Effector memory CD4-positive, alpha-beta T cell (primary cell): ENCODE measurements around the gene CPAMD8.

ENCODE experiments used
- DNase-seq, 3 donors: peaks; one replicate each; pipeline ENCODE4 v3.0.0-alpha.2; 2020
- H3K27ac ChIP-seq: 2 replicates; pipeline ENCODE4 v1.7.0; 2013; ENCODE audit warnings: mild to moderate bottlenecking, low read length, moderate library complexity; ENCODE audit not compliant: insufficient read depth, poor library complexity, severe bottlenecking
- H3K27me3 ChIP-seq: replicated peaks from 2 replicates; pipeline ENCODE4 v1.7.0; 2013; ENCODE audit warnings: mild to moderate bottlenecking, low read length; ENCODE audit not compliant: insufficient read depth, control insufficient read depth, poor library complexity, severe bottlenecking
- H3K36me3 ChIP-seq: 2 replicates; pipeline ENCODE4 v1.7.0; 2013; ENCODE audit warnings: mild to moderate bottlenecking, low read length, moderate library complexity; ENCODE audit not compliant: control insufficient read depth, insufficient read depth
- H3K4me1 ChIP-seq: 2 replicates; pipeline ENCODE4 v1.7.0; 2013; ENCODE audit warnings: low read length, mild to moderate bottlenecking; ENCODE audit not compliant: control insufficient read depth, insufficient read depth, poor library complexity, severe bottlenecking
- H3K4me3 ChIP-seq: 2 replicates; pipeline ENCODE4 v1.7.0; 2013; ENCODE audit warnings: low read length, low read depth, mild to moderate bottlenecking; ENCODE audit not compliant: insufficient read depth, poor library complexity, severe bottlenecking
- H3K9me3 ChIP-seq: 2 replicates; pipeline ENCODE4 v1.7.0; 2013; ENCODE audit warnings: mild to moderate bottlenecking, low read length, moderate library complexity; ENCODE audit not compliant: control insufficient read depth
- total RNA-seq, 3 donors: gene quantifications; one replicate each; lab custom pipeline; 2026; lab: John Stamatoyannopoulos, UW

CPAMD8 gene
- total RNA-seq = 1.0 to 5.0 (median 2.2) reads per million in 3 donors

GRCh38 chr19:17026706-17027534 is at the start of gene CPAMD8:
CPAMD8 (minus strand) TSS chr19:17026810; CDS start chr19:17026642, 168 bp downstream.
- no peak within 1 kb of the TSS for H3K27ac ChIP-seq
- peaks cover 10% of the 10 kb centered on the region for H3K27me3 ChIP-seq
- H3K9me3 ChIP-seq = no peaks in the 10 kb centered on the region
- DNase-seq = no peak
- H3K4me3 ChIP-seq = peak within 1 kb of the TSS; percentile 44
- peaks cover 7% of the 10 kb centered on the region for H3K4me1 ChIP-seq
- no peaks in the 10 kb centered on the region for H3K36me3 ChIP-seq

- no peaks in the 10 kb centered on the region for H3K9me3 ChIP-seq
- H3K27ac ChIP-seq = peak overlapping the region; percentile 76
- peaks cover 34% of the 10 kb centered on the region for H3K4me1 ChIP-seq
- H3K4me3 ChIP-seq = peak overlapping the region; percentile 92
- peak; percentile 34 to 46 (median 37) for DNase-seq
- H3K36me3 ChIP-seq = peaks cover 13% of the 10 kb centered on the region
- H3K27me3 ChIP-seq = no peaks in the 10 kb centered on the region
Measured at GRCh38 chr19:17075864-17076542, 49.4 kb upstream of the CPAMD8 start.

- Histone ChIP-seq H3K9me3 (no peaks in the 10 kb centered on the region), H3K27me3 (no peaks in the 10 kb centered on the region), H3K4me1 (peaks cover 31% of the 10 kb centered on the region), H3K27ac (peak within 1 kb of the TSS; percentile 85), H3K36me3 (peaks cover 15% of the 10 kb centered on the region), H3K4me3 (peak within 1 kb of the TSS; percentile 92)
- peak; percentile 99 to 100 (median 100) for DNase-seq
Measured at GRCh38 chr19:17075035-17075863, 48.6 kb upstream of the CPAMD8 start, which contains the start of the genes HAUS8 and MYO9B. HAUS8 (minus strand) TSS chr19:17075452; CDS start chr19:17075422, 30 bp downstream. MYO9B (plus strand) TSS chr19:17075777; CDS start chr19:17101718, 25,941 bp downstream.

- peaks cover 15% of the 10 kb centered on the region for H3K36me3 ChIP-seq
- H3K27ac ChIP-seq = peak overlapping the region; percentile 85
- H3K27me3 ChIP-seq = no peaks in the 10 kb centered on the region
- peaks cover 28% of the 10 kb centered on the region for H3K4me1 ChIP-seq
- peak overlapping the region; percentile 87 for H3K4me3 ChIP-seq
- no peak for DNase-seq
- H3K9me3 ChIP-seq = no peaks in the 10 kb centered on the region
Measured at GRCh38 chr19:17074634-17075034, 48.0 kb upstream of the CPAMD8 start.

GRCh38 chr19:17073869-17074633 is 47.4 kb upstream of the CPAMD8 start:
- DNase-seq = no peak
- H3K36me3 ChIP-seq = peaks cover 15% of the 10 kb centered on the region
- H3K4me1 ChIP-seq = peaks cover 23% of the 10 kb centered on the region

GRCh38 chr19:17070912-17071311 is 44.3 kb upstream of the CPAMD8 start:
- Histone ChIP-seq H3K27me3 (no peaks in the 10 kb centered on the region), H3K36me3 (peaks cover 23% of the 10 kb centered on the region), H3K27ac (no peak overlapping the region), H3K9me3 (no peaks in the 10 kb centered on the region), H3K4me3 (no peak overlapping the region), H3K4me1 (peaks cover 8% of the 10 kb centered on the region)
- no peak for DNase-seq

More at GRCh38 chr19:17073869-17074633, 47.4 kb upstream of the CPAMD8 start:
- Histone ChIP-seq H3K9me3 (no peaks in the 10 kb centered on the region), H3K4me3 (peak overlapping the region; percentile 87), H3K27me3 (no peaks in the 10 kb centered on the region), H3K27ac (peak overlapping the region; percentile 85)

GRCh38 chr19:17070421-17070820 is 43.8 kb upstream of the CPAMD8 start:
- Histone ChIP-seq H3K4me1 (peaks cover 8% of the 10 kb centered on the region), H3K27me3 (no peaks in the 10 kb centered on the region), H3K27ac (no peak overlapping the region), H3K9me3 (no peaks in the 10 kb centered on the region), H3K36me3 (peaks cover 23% of the 10 kb centered on the region), H3K4me3 (no peak overlapping the region)
- no peak for DNase-seq

- Histone ChIP-seq H3K9me3 (no peaks in the 10 kb centered on the region), H3K27ac (no peak overlapping the region), H3K4me1 (peaks cover 6% of the 10 kb centered on the region), H3K4me3 (no peak overlapping the region), H3K36me3 (peaks cover 23% of the 10 kb centered on the region), H3K27me3 (no peaks in the 10 kb centered on the region)
- no peak for DNase-seq
Measured at GRCh38 chr19:17069193-17069592, 42.6 kb upstream of the CPAMD8 start.

GRCh38 chr19:17063428-17063827 is 36.8 kb upstream of the CPAMD8 start:
- Histone ChIP-seq H3K27me3 (no peaks in the 10 kb centered on the region), H3K9me3 (no peaks in the 10 kb centered on the region), H3K36me3 (peaks cover 24% of the 10 kb centered on the region), H3K4me3 (no peak overlapping the region), H3K4me1 (peaks cover 3% of the 10 kb centered on the region), H3K27ac (no peak overlapping the region)
- DNase-seq = no peak
